Pancreas (tissue), 10 donors: Measurements from ENCODE around the gene STT3B. TPM values are rescaled to one million over a fixed set of nuclear protein-coding genes. Genes with fewer than 3 reads are reported as not detected.
"Not testable (repeated sequence)": the region's sequence is repeated elsewhere in the genome, so short reads cannot be mapped to it uniquely, and the experiment has no call there.

ENCODE experiments used
- ATAC-seq, 4 donors: fragments of 200-7000 bp; cut with Tn5 transposase; one replicate each; pipeline versions ENCODE4 v1.8.0 to v1.9.1; 2020; ENCODE audit warnings: mild to moderate bottlenecking in 4 of 4, moderate library complexity in 4 of 4
- DNase-seq, 6 donors: peaks; one replicate each; pipeline ENCODE4 v3.0.0-alpha.2; 2020
- FAIRE-seq: peaks from 2 replicates; lab custom pipeline; 2012; peaks lifted over from hg19 to GRCh38; lab: Jason Lieb, UNC
- H3K27ac ChIP-seq, 4 donors: fragments of 200-600 bp; sonication (generic); 1 replicate in 3 of 4; 2 replicates in 1 of 4; pipeline versions ENCODE4 v1.5.0 to v1.8.0; 2020
- H3K27me3 ChIP-seq, 4 donors: fragments of 200-600 bp; one replicate each; pipeline ENCODE4 v1.8.0; 2021
- H3K36me3 ChIP-seq, 3 donors: fragments of 200-600 bp; sonication (generic) in 1 of 3; one replicate each; pipeline versions ENCODE4 v1.5.0 to v1.8.0; 2020 to 2021
- H3K4me1 ChIP-seq, 3 donors: fragments of 200-600 bp; one replicate each; pipeline ENCODE4 v1.8.0; 2021
- H3K4me3 ChIP-seq, 4 donors: fragments of 200-600 bp; sonication (generic) in 2 of 4; one replicate each; pipeline versions ENCODE4 v1.5.0 to v1.8.0; 2020 to 2021
- H3K9me3 ChIP-seq, 4 donors: fragments of 200-600 bp; one replicate each; pipeline ENCODE4 v1.8.0; 2021
- CTCF ChIP-seq, 4 donors: fragments of 200-600 bp; sonication (generic) in 3 of 4; IDR thresholded peaks; one replicate each; pipeline versions ENCODE4 v1.5.0 to v1.8.0; 2021; ENCODE audit warnings: antibody characterized with exemption in 4 of 4
- WGBS, 2 donors: extraction: QIAGEN DNeasy Blood & Tissue Kit; methylation state at CpG; one replicate each; pipeline ENCODE4 v1.1.7; 2013; 5-methylcytosine and 5-hydroxymethylcytosine counted together
- intact Hi-C, 3 donors: fragments of 100-400 bp; cut with DNase I; formaldehyde crosslinking; loops; one replicate each; pipeline versions ENCODE4 v1.11.1 to v1.14.2; 2022
- polyA plus RNA-seq, 2 donors: library from polyadenylated mRNA; stranded (reverse); fragments of 200-250 nt; gene quantifications; one replicate each; pipeline ENCODE4 v1.2.3, GENCODE V29; 2013
- total RNA-seq, 6 donors: library from RNA; stranded (reverse); fragmentation: NEBNext Ultra II Directional in 4 of 6; extraction: Animal tissue kit (Norgen Biotek cat#: 25700) in 4 of 6; gene quantifications; one replicate each; pipeline versions ENCODE4 v1.2.1 to v1.2.4, GENCODE V29; 2021 to 2023
- donor health status: healthy with polysubstance abuse.
- donor health status: DM: no; HTN: no; CAD: no; lungs with moderate emphysema.
- donor health status: DM: no; HTN: no; CAD: no.
- donor health status: control.
- donor health status: control.
- donor health status: Bipolar disorder and iron deficiency.
- donor health status: DM: yes; HTN: yes; CAD: no.
- donor health status: DM: no; HTN: no; CAD: no.
- donor health status: DM: no; HTN: no; CAD: no.
- donor health status: DM: yes; HTN: yes; CAD: no.

The STT3B gene
- total and polyA plus RNA-seq, 8 donors = 23.7 to 61.9 (median 51.0) TPM

DNA sequence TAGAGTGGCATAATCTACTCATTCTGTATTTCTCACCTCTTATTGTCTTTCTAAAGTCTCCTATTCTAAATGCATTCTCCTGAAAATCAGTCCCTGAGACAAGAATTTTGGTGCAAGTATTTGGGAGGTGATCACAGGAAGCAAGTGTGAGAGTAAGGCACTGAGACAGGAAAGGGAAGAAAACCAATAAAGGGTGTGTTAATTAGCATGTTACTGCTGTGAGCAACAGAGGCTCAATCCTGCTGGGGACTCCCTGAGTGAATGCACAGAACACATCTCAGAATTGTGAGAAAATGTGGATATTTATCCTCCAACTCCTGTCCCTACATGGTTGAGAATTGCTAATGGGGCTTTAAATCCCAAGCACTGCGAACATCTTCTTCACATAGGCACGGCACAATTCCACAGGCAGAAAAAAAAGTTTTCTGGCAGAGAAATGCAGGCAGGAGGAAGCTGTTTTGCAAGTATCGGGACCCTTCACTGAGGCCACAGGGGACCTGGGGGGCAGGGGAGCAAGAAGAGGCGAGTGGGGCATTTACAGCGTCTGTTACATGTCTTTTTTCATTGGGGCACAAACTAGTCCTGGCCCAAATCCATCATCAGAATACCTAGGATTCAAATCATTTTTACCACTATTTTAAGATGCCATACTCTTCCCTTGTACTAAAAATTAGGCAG, 27.2 kb upstream of the STT3B start:
- Histone ChIP-seq H3K9me3 (no peaks in the 10 kb centered on the region), H3K4me3 (no peak overlapping the region), H3K27ac (no peak overlapping the region), H3K4me1 (no peaks in the 10 kb centered on the region), H3K36me3 (no peaks in the 10 kb centered on the region), H3K27me3 (no peaks in the 10 kb centered on the region)
- TF ChIP-seq CTCF (IDR thresholded peaks at IDR 0.05) = no peak
- FAIRE-seq (no peak), ATAC-seq (no peak), DNase-seq (no peak)
- intact Hi-C loops = no loop called here
- 53 to 63% methylated on average over 5 of the region's 5 CpGs for WGBS, 2 donors

- DNase-seq, H3K27me3 ChIP-seq, H3K27ac ChIP-seq, FAIRE-seq, H3K9me3 ChIP-seq, ATAC-seq, H3K4me1 ChIP-seq, H3K36me3 ChIP-seq, H3K4me3 ChIP-seq, intact Hi-C loops: not testable (repeated sequence)
- WGBS, 2 donors = 78 to 84% methylated on average over 7 of the region's 7 CpGs
Observed at GRCh38 chr3:31506515-31506914, 26.2 kb upstream of the STT3B start.

DNA sequence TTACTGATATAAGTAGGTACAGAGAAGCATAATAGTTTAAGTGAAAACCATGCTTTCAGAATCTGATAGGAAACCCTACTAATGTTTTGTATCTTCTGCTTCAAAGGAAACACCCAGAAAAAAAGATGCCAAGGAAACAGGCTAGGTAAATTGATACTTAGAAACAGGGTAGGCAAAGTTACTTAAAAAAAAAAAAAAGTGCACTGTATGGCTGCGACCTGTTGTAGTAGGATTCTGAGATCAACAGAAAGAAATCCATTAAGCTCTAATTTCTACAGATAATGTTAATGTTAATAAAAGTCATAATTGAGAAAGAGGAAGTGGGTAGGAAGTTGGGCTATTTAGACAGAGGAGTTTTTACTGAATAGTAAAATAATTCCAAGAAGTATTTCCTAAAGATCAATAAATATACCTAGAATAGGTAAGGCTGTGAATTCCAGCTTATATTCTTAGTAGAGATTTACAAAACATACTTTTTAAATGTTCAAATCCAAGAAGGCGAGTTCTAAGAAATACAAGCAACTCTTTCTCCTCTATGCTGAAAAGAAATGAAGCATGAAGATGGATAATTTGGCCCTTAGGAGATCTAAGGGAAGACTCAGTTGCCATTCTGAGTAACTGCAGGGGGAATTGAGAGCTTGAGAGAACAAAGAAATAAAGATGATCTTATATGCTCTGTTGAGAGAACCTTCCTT, 24.1 kb upstream of the STT3B start:
- intact Hi-C loops = no loop called here
- no peak for TF ChIP-seq CTCF (IDR thresholded peaks at IDR 0.05)
- Histone ChIP-seq H3K9me3 (no peaks in the 10 kb centered on the region), H3K36me3 (no peaks in the 10 kb centered on the region), H3K27me3 (no peaks in the 10 kb centered on the region), H3K4me3 (no peak overlapping the region), H3K4me1 (no peaks in the 10 kb centered on the region), H3K27ac (no peak overlapping the region)
- FAIRE-seq (no peak), ATAC-seq (no peak), DNase-seq (no peak)
- 64 to 86% methylated on average over 2 of the region's 2 CpGs for WGBS, 2 donors

- DNase-seq (no peak), FAIRE-seq (no peak), ATAC-seq (no peak)
- no peaks in the 10 kb centered on the region for H3K36me3 ChIP-seq
- H3K27ac ChIP-seq = no peak overlapping the region
- no peak overlapping the region for H3K4me3 ChIP-seq
- no peaks in the 10 kb centered on the region for H3K27me3 ChIP-seq
- TF ChIP-seq CTCF (IDR thresholded peaks at IDR 0.05) = no peak
- no peaks in the 10 kb centered on the region for H3K4me1 ChIP-seq
- intact Hi-C loops = no loop called here
- no peaks in the 10 kb centered on the region for H3K9me3 ChIP-seq
- 41 to 62% methylated on average over 1 of the region's 1 CpG for WGBS, 2 donors
Observed at GRCh38 chr3:31509147-31509728, 23.5 kb upstream of the STT3B start.

DNA sequence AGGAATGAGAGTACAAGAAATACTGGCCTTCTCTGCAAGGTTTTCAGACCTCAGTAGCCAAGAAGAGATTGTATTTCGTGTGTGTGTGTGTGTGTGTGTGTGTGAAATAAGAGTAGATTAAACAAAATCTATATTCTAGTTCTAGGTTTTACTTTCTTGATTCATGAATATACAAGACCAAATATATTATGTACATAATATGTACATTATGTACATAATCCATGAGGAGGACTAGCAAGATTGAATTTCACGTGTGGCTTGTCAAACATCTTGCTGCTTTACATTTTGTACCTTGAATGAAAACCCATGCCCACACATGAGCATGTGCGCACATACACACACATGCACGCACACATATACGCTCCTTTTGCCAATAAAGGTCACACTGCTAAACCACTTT, 18.2 kb upstream of the STT3B start:
- no peaks in the 10 kb centered on the region for H3K4me1 ChIP-seq
- no peak for ATAC-seq

More for the DNA sequence above, 18.2 kb upstream of the STT3B start:
- Histone ChIP-seq H3K36me3 (no peaks in the 10 kb centered on the region), H3K27me3 (no peaks in the 10 kb centered on the region), H3K4me3 (no peak overlapping the region), H3K9me3 (no peaks in the 10 kb centered on the region), H3K27ac (no peak overlapping the region)
- TF ChIP-seq CTCF (IDR thresholded peaks at IDR 0.05) = no peak
- WGBS, 2 donors = 87 to 89% methylated on average over 5 of the region's 5 CpGs
- intact Hi-C loops = no loop called here
- no peak for DNase-seq
- FAIRE-seq = no peak
